ENCODE results near the gene EML4. TPM values are rescaled to one million over a fixed set of nuclear protein-coding genes. Genes with fewer than 3 reads are reported as not detected.

Gene EML4
- total RNA-seq, 3 donors from 2014 or later = 19.4 to 68.5 (median 36.7) TPM

- no peak for TF ChIP-seq POLR2AphosphoS5 (IDR thresholded peaks at IDR 0.05)
- TF ChIP-seq, protein P1, sequence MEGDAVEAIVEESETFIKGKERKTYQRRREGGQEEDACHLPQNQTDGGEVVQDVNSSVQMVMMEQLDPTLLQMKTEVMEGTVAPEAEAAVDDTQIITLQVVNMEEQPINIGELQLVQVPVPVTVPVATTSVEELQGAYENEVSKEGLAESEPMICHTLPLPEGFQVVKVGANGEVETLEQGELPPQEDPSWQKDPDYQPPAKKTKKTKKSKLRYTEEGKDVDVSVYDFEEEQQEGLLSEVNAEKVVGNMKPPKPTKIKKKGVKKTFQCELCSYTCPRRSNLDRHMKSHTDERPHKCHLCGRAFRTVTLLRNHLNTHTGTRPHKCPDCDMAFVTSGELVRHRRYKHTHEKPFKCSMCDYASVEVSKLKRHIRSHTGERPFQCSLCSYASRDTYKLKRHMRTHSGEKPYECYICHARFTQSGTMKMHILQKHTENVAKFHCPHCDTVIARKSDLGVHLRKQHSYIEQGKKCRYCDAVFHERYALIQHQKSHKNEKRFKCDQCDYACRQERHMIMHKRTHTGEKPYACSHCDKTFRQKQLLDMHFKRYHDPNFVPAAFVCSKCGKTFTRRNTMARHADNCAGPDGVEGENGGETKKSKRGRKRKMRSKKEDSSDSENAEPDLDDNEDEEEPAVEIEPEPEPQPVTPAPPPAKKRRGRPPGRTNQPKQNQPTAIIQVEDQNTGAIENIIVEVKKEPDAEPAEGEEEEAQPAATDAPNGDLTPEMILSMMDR (IDR thresholded peaks at IDR 0.05) = no peak
- no peaks in the 10 kb centered on the region for H3K4me1 ChIP-seq
- no peaks in the 10 kb centered on the region for H3K9me3 ChIP-seq
- H3K4me3 ChIP-seq = no peak overlapping the region
- no peak overlapping the region for H3K27ac ChIP-seq
- intact Hi-C loops (cut with DNase I; ENCODE audit: low total_unique reads) = no loop called here
- H3K36me3 ChIP-seq = peaks cover 3% of the 10 kb centered on the region
- DNase-seq (ENCODE audit: low spot score in 2 of 2) = no peak
- no peaks in the 10 kb centered on the region for H3K27me3 ChIP-seq
Measured at GRCh38 chr2:42328923-42329322, 159.8 kb downstream of the EML4 start.

DNA sequence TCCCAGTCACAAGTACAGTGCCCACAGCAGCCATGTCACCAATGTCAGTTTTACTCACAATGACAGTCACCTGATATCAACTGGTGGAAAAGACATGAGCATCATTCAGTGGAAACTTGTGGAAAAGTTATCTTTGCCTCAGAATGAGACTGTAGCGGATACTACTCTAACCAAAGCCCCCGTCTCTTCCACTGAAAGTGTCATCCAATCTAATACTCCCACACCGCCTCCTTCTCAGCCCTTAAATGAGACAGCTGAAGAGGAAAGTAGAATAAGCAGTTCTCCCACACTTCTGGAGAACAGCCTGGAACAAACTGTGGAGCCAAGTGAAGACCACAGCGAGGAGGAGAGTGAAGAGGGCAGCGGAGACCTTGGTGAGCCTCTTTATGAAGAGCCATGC lies 160.6 kb downstream of the EML4 start:
- no peaks in the 10 kb centered on the region for H3K27me3 ChIP-seq
- TF ChIP-seq POLR2AphosphoS5 (IDR thresholded peaks at IDR 0.05) = no peak
- no peak overlapping the region for H3K4me3 ChIP-seq
- no peaks in the 10 kb centered on the region for H3K4me1 ChIP-seq
- no peaks in the 10 kb centered on the region for H3K9me3 ChIP-seq
- H3K27ac ChIP-seq = peak overlapping the region in 1 of 2 donors; percentile 62
- no peak for DNase-seq (ENCODE audit: low spot score in 2 of 2)
- intact Hi-C loops (cut with DNase I; ENCODE audit: low total_unique reads) = no loop called here
- peaks cover 3% of the 10 kb centered on the region for H3K36me3 ChIP-seq

DNA sequence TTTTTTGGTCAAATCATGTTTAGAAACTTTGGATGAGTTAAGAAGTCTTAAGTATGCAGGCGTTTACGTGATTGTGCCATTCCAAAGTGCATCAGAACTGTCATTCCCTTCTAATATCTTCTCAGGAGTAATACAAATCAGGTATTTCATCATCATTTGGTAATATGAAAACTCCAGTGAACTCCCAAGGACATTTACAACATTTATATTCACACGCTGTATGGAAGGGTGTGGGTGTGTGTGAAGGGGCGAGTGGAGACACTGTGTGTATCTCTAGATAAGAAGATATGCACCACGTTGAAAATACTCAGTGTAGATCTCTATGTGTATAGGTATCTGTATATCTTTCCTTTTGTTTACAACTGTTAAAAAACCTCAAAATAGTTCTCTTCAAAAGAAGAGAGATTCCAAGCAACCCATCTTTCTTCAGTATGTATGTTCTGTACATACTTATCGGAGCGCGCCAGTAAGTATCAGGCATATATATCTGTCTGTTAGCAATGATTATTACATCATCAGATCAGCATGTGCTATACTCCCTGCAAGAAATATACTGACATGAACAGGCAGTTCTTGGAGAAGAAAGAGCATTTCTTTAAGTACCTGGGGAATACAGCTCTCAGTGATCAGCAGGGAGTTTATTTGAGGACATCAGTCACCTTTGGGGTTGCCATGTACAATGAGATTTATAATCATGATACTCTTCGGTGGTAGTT lies 162.6 kb downstream of the EML4 start:
- intact Hi-C loops (cut with DNase I; ENCODE audit: low total_unique reads) = no loop called here
- Histone ChIP-seq H3K9me3 (no peaks in the 10 kb centered on the region), H3K27ac (no peak overlapping the region), H3K4me1 (no peaks in the 10 kb centered on the region), H3K36me3 (peaks cover 3% of the 10 kb centered on the region), H3K4me3 (no peak overlapping the region), H3K27me3 (no peaks in the 10 kb centered on the region)
- DNase-seq (ENCODE audit: low spot score in 2 of 2) = no peak
- TF ChIP-seq POLR2A (IDR thresholded peaks at IDR 0.05) (no peak), POLR2AphosphoS5 (IDR thresholded peaks at IDR 0.05) (no peak)
- TF ChIP-seq, protein P1 (IDR thresholded peaks at IDR 0.05) = no peak

DNA sequence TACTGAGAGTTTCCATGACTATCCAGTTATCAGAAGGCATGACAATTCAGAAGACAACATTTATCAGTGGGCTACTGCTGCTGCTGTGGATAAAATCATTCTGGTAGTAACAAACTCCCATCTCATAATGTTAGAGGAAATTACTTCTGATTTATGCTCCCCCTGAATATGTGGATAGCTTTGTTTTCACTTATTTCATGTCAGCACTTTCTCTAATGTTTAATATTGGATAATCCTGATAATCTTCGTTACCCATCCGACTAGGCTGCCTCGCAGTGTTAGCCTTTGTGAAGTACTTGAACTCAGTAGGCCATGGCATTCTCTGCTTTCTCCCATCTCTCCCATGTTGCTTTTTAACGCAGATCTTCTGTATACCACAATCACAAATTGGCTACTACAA lies 163.4 kb downstream of the EML4 start:
- intact Hi-C loops (cut with DNase I; ENCODE audit: low total_unique reads) = no loop called here
- Histone ChIP-seq H3K27ac (no peak overlapping the region), H3K4me3 (no peak overlapping the region), H3K27me3 (no peaks in the 10 kb centered on the region), H3K4me1 (no peaks in the 10 kb centered on the region), H3K36me3 (peaks cover 3% of the 10 kb centered on the region), H3K9me3 (no peaks in the 10 kb centered on the region)
- DNase-seq (ENCODE audit: low spot score in 2 of 2) = no peak
- TF ChIP-seq POLR2A (IDR thresholded peaks at IDR 0.05) (no peak), POLR2AphosphoS5 (IDR thresholded peaks at IDR 0.05) (no peak)
- TF ChIP-seq, protein P1 (IDR thresholded peaks at IDR 0.05) = no peak

GRCh38 chr2:42333579-42333978 lies 164.4 kb downstream of the EML4 start:
- no peak for DNase-seq (ENCODE audit: low spot score in 2 of 2)
- no peak overlapping the region for H3K4me3 ChIP-seq
- TF ChIP-seq POLR2A (IDR thresholded peaks at IDR 0.05) (no peak), POLR2AphosphoS5 (IDR thresholded peaks at IDR 0.05) (no peak)
- TF ChIP-seq, protein P1 (IDR thresholded peaks at IDR 0.05) = no peak
- intact Hi-C loops (cut with DNase I; ENCODE audit: low total_unique reads) = no loop called here
- no peaks in the 10 kb centered on the region for H3K4me1 ChIP-seq
- no peak overlapping the region for H3K27ac ChIP-seq
- H3K36me3 ChIP-seq = peaks cover 3% of the 10 kb centered on the region
- no peaks in the 10 kb centered on the region for H3K9me3 ChIP-seq
- no peaks in the 10 kb centered on the region for H3K27me3 ChIP-seq
